ENCODE results near the gene AGBL4.

DNA sequence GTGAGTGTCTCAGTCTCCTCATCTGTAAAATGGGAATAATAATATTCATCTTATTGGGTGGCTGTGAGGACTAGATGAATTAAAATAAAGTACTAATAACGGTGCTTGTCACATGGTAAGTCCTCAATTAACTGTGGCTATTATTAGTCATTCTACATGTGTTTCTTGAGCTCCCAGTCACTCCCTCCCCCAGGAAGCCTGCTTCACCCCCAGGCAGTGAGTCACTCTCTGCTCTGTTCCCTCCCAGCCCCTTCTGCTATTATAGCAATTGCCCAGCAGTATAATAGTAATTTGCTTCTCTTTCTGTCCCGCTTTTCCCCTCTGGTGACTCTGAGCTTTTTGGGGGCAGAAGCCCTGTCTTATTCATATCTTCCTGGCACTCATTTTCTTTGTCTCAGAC lies 1349.1 kb downstream of the AGBL4 start:
- no peak for TF ChIP-seq EZH2 (IDR thresholded peaks at IDR 0.05; ENCODE audit: borderline replicate concordance, low read length)
- TF ChIP-seq, protein P1, sequence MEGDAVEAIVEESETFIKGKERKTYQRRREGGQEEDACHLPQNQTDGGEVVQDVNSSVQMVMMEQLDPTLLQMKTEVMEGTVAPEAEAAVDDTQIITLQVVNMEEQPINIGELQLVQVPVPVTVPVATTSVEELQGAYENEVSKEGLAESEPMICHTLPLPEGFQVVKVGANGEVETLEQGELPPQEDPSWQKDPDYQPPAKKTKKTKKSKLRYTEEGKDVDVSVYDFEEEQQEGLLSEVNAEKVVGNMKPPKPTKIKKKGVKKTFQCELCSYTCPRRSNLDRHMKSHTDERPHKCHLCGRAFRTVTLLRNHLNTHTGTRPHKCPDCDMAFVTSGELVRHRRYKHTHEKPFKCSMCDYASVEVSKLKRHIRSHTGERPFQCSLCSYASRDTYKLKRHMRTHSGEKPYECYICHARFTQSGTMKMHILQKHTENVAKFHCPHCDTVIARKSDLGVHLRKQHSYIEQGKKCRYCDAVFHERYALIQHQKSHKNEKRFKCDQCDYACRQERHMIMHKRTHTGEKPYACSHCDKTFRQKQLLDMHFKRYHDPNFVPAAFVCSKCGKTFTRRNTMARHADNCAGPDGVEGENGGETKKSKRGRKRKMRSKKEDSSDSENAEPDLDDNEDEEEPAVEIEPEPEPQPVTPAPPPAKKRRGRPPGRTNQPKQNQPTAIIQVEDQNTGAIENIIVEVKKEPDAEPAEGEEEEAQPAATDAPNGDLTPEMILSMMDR (conservative IDR thresholded peaks at IDR 0.05 in 1 of 2, IDR thresholded peaks at IDR 0.05 in 1 of 2; ENCODE audit: extremely low read depth in 1 of 2, insufficient read depth in 1 of 2, low read depth in 1 of 2, low read length in 2 of 2) = no peak

All from mammary epithelial cell (primary cell).